K562 (cell line): ENCODE results near the gene EPHA2. TPM values are rescaled to one million over a fixed set of nuclear protein-coding genes. Genes with fewer than 3 reads are reported as not detected.

Source experiments
- ARID1B ChIP-seq: fragments of 450-650 bp; IDR thresholded peaks from 2 replicates; pipeline ENCODE4 v1.6.1; 2016; ENCODE audit warnings: antibody characterized with exemption, mild to moderate bottlenecking, inconsistent platforms
- ATF3 ChIP-seq, 2 experiments: fragments of 450-650 bp in 1 of 2; sonication (generic) in 1 of 2; formaldehyde crosslinking in 1 of 2; IDR thresholded peaks in 1 of 2; conservative IDR thresholded peaks in 1 of 2; 2 replicates each; pipeline versions ENCODE4 v1.6.1 to v1.8.1; 2016 to 2023; ENCODE audit warnings: mild to moderate bottlenecking in 2 of 2, moderate library complexity in 2 of 2, inconsistent platforms in 1 of 2, missing genetic modification reagents in 1 of 2
- ATF7 ChIP-seq: fragments of 450-650 bp; IDR thresholded peaks from 2 replicates; pipeline ENCODE4 v1.7.1; 2014; ENCODE audit warnings: mild to moderate bottlenecking, moderate library complexity
- BCL6 ChIP-seq: fragments of 250-450 bp; sonication (Bioruptor Pico); IDR thresholded peaks from 2 replicates; pipeline ENCODE4 v1.4.0; 2020
- BHLHE40 ChIP-seq: IDR thresholded peaks from 2 replicates; pipeline ENCODE4 v1.6.1; 2011; ENCODE audit warnings: low read length, improper control_type of control experiment
- ERF ChIP-seq: fragments of 450-650 bp; formaldehyde crosslinking; IDR thresholded peaks from 2 replicates; pipeline ENCODE4 v1.4.0; 2020; ENCODE audit warnings: mild to moderate bottlenecking, mixed read lengths
- ETV5 ChIP-seq: sonication (generic); formaldehyde crosslinking; IDR thresholded peaks from 2 replicates; pipeline ENCODE4 v1.4.0; 2020; ENCODE audit warnings: low read depth, mild to moderate bottlenecking, missing genetic modification reagents
- LARP7 ChIP-seq: fragments of 450-650 bp; IDR thresholded peaks from 2 replicates; pipeline ENCODE4 v1.6.1; 2016
- MCM3 ChIP-seq: fragments of 450-650 bp; IDR thresholded peaks from 2 replicates; pipeline ENCODE4 v1.6.1; 2016
- MEF2A ChIP-seq: IDR thresholded peaks from 2 replicates; pipeline ENCODE4 v1.6.1; 2011; ENCODE audit warnings: low read depth, mild to moderate bottlenecking, low read length, moderate library complexity; ENCODE audit not compliant: control insufficient read depth
- NRF1 ChIP-seq, 2 experiments: fragments of 450-650 bp; IDR thresholded peaks in 1 of 2; conservative IDR thresholded peaks in 1 of 2; 2 replicates each; pipeline ENCODE4 v1.6.1; 2014; ENCODE audit warnings: mild to moderate bottlenecking in 2 of 2
- POLR2H ChIP-seq: IDR thresholded peaks from 2 replicates; pipeline ENCODE4 v1.6.1; 2016; ENCODE audit warnings: missing genetic modification characterization, low read depth, mild to moderate bottlenecking, control low read depth, missing compliant biosample characterization, moderate library complexity
- RNF2 ChIP-seq: sonication (generic); IDR thresholded peaks from 2 replicates; pipeline ENCODE4 v1.6.1; 2016
- SETDB1 ChIP-seq: IDR thresholded peaks from one replicate; pipeline ENCODE4 v1.6.1; 2012; ENCODE audit warnings: low read length, control low read depth, inconsistent platforms
- SMARCA4 ChIP-seq: fragments of 450-650 bp; IDR thresholded peaks from 2 replicates; pipeline ENCODE4 v1.6.1; 2016
- SP1 ChIP-seq: sonication (generic); formaldehyde crosslinking; IDR thresholded peaks from 2 replicates; pipeline ENCODE4 v1.8.1; 2022; ENCODE audit warnings: mild to moderate bottlenecking, missing genetic modification reagents
- SREBF1 ChIP-seq: fragments of 150-350 bp; IDR thresholded peaks from 2 replicates; pipeline ENCODE4 v1.6.1; 2014; ENCODE audit warnings: antibody characterized with exemption, low read depth, low read length, borderline replicate concordance
- USF1 ChIP-seq: sonication (generic); formaldehyde crosslinking; IDR thresholded peaks from 2 replicates; pipeline ENCODE4 v1.9.0; 2022; ENCODE audit warnings: mild to moderate bottlenecking, missing genetic modification reagents
- VEZF1 ChIP-seq: fragments of 200-800 bp; sonication (Bioruptor generic); IDR thresholded peaks from 2 replicates; pipeline ENCODE4 v1.6.1; 2017; ENCODE audit warnings: missing genetic modification characterization, missing compliant biosample characterization
- ZBTB26 ChIP-seq: fragments of 450-650 bp; formaldehyde crosslinking; IDR thresholded peaks from 2 replicates; pipeline ENCODE4 v1.4.0; 2022; ENCODE audit warnings: missing genetic modification characterization
- ZFX ChIP-seq: sonication (generic); formaldehyde crosslinking; IDR thresholded peaks from 2 replicates; pipeline ENCODE4 v1.8.0; 2022; ENCODE audit warnings: mild to moderate bottlenecking, missing genetic modification reagents, moderate library complexity
- ZNF232 ChIP-seq: sonication (generic); formaldehyde crosslinking; IDR thresholded peaks from 2 replicates; pipeline ENCODE4 v1.8.0; 2022; ENCODE audit warnings: mild to moderate bottlenecking, missing genetic modification reagents
- ZNF316 ChIP-seq: fragments of 450-650 bp; IDR thresholded peaks from 2 replicates; pipeline ENCODE4 v1.6.1; 2016
- polyA plus RNA-seq, 8 experiments: library from polyadenylated mRNA; depleted of rRNA in 4 of 8; stranded (reverse) in 5 of 8; unstranded in 3 of 8; fragments of >200 nt; fragmentation: Nextera tagmentation in 2 of 8; fragmentation: Illumina TruSeq in 1 of 8; extraction: Ambion mirVana in 2 of 8; extraction: Trizol in 1 of 8; gene quantifications; 2 replicates each; pipeline versions ENCODE4 v1.2.1 to v1.2.3, GENCODE V29; 2011 to 2014; ENCODE audit warnings: inconsistent platforms in 1 of 8, missing spikeins in 1 of 8
- total RNA-seq, 7 experiments: library from RNA; depleted of rRNA in 6 of 7; stranded (reverse); fragments of >200 nt in 6 of 7; fragmentation: Illumina TruSeq in 2 of 7; extraction: Trizol in 2 of 7; gene quantifications; 2 replicates each; pipeline versions ENCODE4 v1.2.1 to v1.2.3, GENCODE V29; 2011 to 2021; ENCODE audit warnings: low replicate concordance in 1 of 7

Gene EPHA2
- total and polyA plus RNA-seq, 9 of the 15 experiments (the other 6 are each of a cell fraction or from before 2014, with no cell fraction given): 0.04 to 0.40 (median 0.07) TPM; not detected in 4

- TF ChIP-seq SETDB1: no peak
- TF ChIP-seq ETV5: no peak
- no peak for TF ChIP-seq ZBTB26 (CRISPR knock-in tag)
- peak; percentile 66; the same call in 1 of the 2 replicates for TF ChIP-seq MCM3
- no peak for TF ChIP-seq MEF2A
- peak; percentile 56; the same call in 1 of the 2 replicates for TF ChIP-seq BHLHE40
- no peak for TF ChIP-seq BCL6 (CRISPR knock-in tag)
- peak; percentile 43 for TF ChIP-seq VEZF1
- no peak for TF ChIP-seq RNF2
- no peak for TF ChIP-seq POLR2H (tag)
- TF ChIP-seq ZNF316: 0 out of 2 replicates have a peak, but pooled peaks have one; percentile 1
- 0 out of 2 replicates have a peak, but pooled peaks have one; percentile 27 for TF ChIP-seq LARP7
- TF ChIP-seq NRF1 (conservative IDR thresholded peaks at IDR 0.05 in 1 of 2, IDR thresholded peaks at IDR 0.05 in 1 of 2): 0 out of 4 replicates have a peak, but pooled peaks of 1 of the 2 experiments have one; percentile 16
- TF ChIP-seq ATF7: peak; percentile 75; the same call in 1 of the 2 replicates
- no peak for TF ChIP-seq ERF (CRISPR knock-in tag)
- no peak for TF ChIP-seq ZNF232 (CRISPR knock-in tag)
- no peak for TF ChIP-seq SP1 (CRISPR knock-in tag)
- TF ChIP-seq USF1 (CRISPR knock-in tag): peak; percentile 56
- no peak for TF ChIP-seq ZFX (CRISPR knock-in tag)
- TF ChIP-seq SMARCA4: 0 out of 2 replicates have a peak, but pooled peaks have one; percentile 48
- TF ChIP-seq ARID1B: peak; percentile 61
- TF ChIP-seq ATF3 (IDR thresholded peaks at IDR 0.05): peak; percentile 90
- no peak for TF ChIP-seq ATF3 (CRISPR knock-in tag; conservative IDR thresholded peaks at IDR 0.05)
- no peak for TF ChIP-seq SREBF1
Measured at GRCh38 chr1:16111771-16112595, 43.9 kb downstream of the EPHA2 start (continued).
